H1 (cell line): ENCODE results near the gene EMD. TPM values are rescaled to one million over a fixed set of nuclear protein-coding genes. Genes with fewer than 3 reads are reported as not detected.

ENCODE experiments used
- CTCF ChIA-PET: fragments of 300-600 bp; sonication (Branson Sonifier 250); formaldehyde crosslinking; loops from one replicate; lab custom pipeline; 2021; ENCODE audit not compliant: partially characterized antibody; lab: Charles Lee
- POLR2A ChIA-PET: fragments of 300-600 bp; sonication (Branson Sonifier 250); formaldehyde crosslinking; loops from one replicate; lab custom pipeline; 2021; ENCODE audit warnings: inconsistent platforms; ENCODE audit not compliant: partially characterized antibody; lab: Charles Lee
- DNase-seq, 2 experiments: peaks; one replicate each; pipeline versions ENCODE4 v3.0.0 to v3.0.0-alpha.2; 2010 to 2022; ENCODE audit warnings: low spot score in 2 of 2, low read depth in 1 of 2, mixed read lengths in 1 of 2
- FAIRE-seq: peaks from 2 replicates; lab custom pipeline; 2011; peaks lifted over from hg19 to GRCh38; lab: Jason Lieb, UNC
- H2AFZ ChIP-seq: 2 replicates; pipeline ENCODE4 v1.8.1; 2012; ENCODE audit warnings: low read length, inconsistent platforms
- H2AK5ac ChIP-seq: 2 replicates; pipeline ENCODE4 v1.6.1; 2013; ENCODE audit warnings: low read depth, low read length
- H2BK120ac ChIP-seq: replicated peaks from 2 replicates; pipeline ENCODE3; 2013; ENCODE audit warnings: low read depth, low read length, inconsistent platforms
- H2BK12ac ChIP-seq: 2 replicates; pipeline ENCODE4 v1.6.1; 2013; ENCODE audit warnings: low read depth, low read length
- H2BK15ac ChIP-seq: 2 replicates; pipeline ENCODE4 v1.6.1; 2013; ENCODE audit warnings: low read length
- H2BK20ac ChIP-seq: 2 replicates; pipeline ENCODE4 v1.6.1; 2013; ENCODE audit warnings: low read length
- H2BK5ac ChIP-seq: 2 replicates; pipeline ENCODE4 v1.6.1; 2013; ENCODE audit warnings: low read depth, low read length
- H3K14ac ChIP-seq: 2 replicates; pipeline ENCODE4 v1.6.1; 2013; ENCODE audit warnings: inconsistent platforms; ENCODE audit not compliant: insufficient read length
- H3K18ac ChIP-seq: 2 replicates; pipeline ENCODE4 v1.6.1; 2013; ENCODE audit warnings: low read length; ENCODE audit errors: extremely low read depth
- H3K23ac ChIP-seq: 2 replicates; pipeline ENCODE4 v1.6.1; 2013; ENCODE audit warnings: inconsistent platforms; ENCODE audit not compliant: insufficient read length
- H3K23me2 ChIP-seq: 2 replicates; pipeline ENCODE4 v1.6.1; 2013; ENCODE audit warnings: low read depth, low read length
- H3K27ac ChIP-seq: 2 replicates; pipeline ENCODE4 v1.6.1; 2011; ENCODE audit warnings: low read depth, low read length, inconsistent platforms
- H3K27me3 ChIP-seq, 4 experiments: replicated peaks in 1 of 4; 1 replicate in 1 of 4; 2 replicates in 3 of 4; pipeline versions ENCODE4 v1.6.1 to v1.8.1; 2011 to 2013; ENCODE audit warnings: low read length in 3 of 4, mild to moderate bottlenecking in 3 of 4, inconsistent platforms in 2 of 4, mixed read lengths in 2 of 4, moderate library complexity in 1 of 4; ENCODE audit not compliant: control insufficient read depth in 3 of 4, insufficient read depth in 3 of 4; ENCODE audit errors: extremely low read depth in 1 of 4
- H3K36me3 ChIP-seq, 4 experiments: 2 replicates each; pipeline versions ENCODE4 v1.6.1 to v1.8.1; 2011 to 2013; ENCODE audit warnings: mild to moderate bottlenecking in 4 of 4, low read length in 3 of 4, moderate library complexity in 2 of 4, control low read depth in 1 of 4, inconsistent platforms in 1 of 4; ENCODE audit not compliant: insufficient read depth in 4 of 4, control insufficient read depth in 2 of 4
- H3K4ac ChIP-seq: replicated peaks from 2 replicates; pipeline ENCODE3; 2013; ENCODE audit warnings: low read length, low read depth, mixed read lengths, inconsistent platforms; ENCODE audit not compliant: insufficient read length
- H3K4me1 ChIP-seq, 4 experiments: replicated peaks in 1 of 4; 1 replicate in 1 of 4; 2 replicates in 3 of 4; pipeline versions ENCODE4 v1.6.1 to v1.8.1; 2011 to 2013; ENCODE audit warnings: low read length in 3 of 4, inconsistent platforms in 2 of 4, mixed read lengths in 1 of 4; ENCODE audit not compliant: insufficient read depth in 4 of 4, control insufficient read depth in 3 of 4
- H3K4me2 ChIP-seq, 2 experiments: 2 replicates each; pipeline versions ENCODE4 v1.6.1 to v1.8.1; 2011 to 2013; ENCODE audit warnings: low read depth in 2 of 2, low read length in 2 of 2, control low read depth in 1 of 2, inconsistent platforms in 1 of 2, mild to moderate bottlenecking in 1 of 2; ENCODE audit not compliant: insufficient read depth in 1 of 2
- H3K4me3 ChIP-seq, 4 experiments: fragments of 200-600, 300-600 bp in 1 of 4; sonication (generic), shearing (Covaris generic), sonication (Bioruptor Twin) in 1 of 4; 2 replicates each; pipeline versions ENCODE4 v1.5.1 to v1.8.1; 2011 to 2016; ENCODE audit warnings: low read length in 4 of 4, low read depth in 3 of 4, control low read depth in 2 of 4, inconsistent platforms in 2 of 4, mild to moderate bottlenecking in 2 of 4, mixed read lengths in 1 of 4, moderate library complexity in 1 of 4; ENCODE audit not compliant: insufficient read depth in 2 of 4; ENCODE audit errors: extremely low read depth in 1 of 4
- H3K56ac ChIP-seq: replicated peaks from 2 replicates; pipeline ENCODE3; 2013; ENCODE audit warnings: low read depth, mild to moderate bottlenecking, mixed read lengths, low read length, inconsistent platforms; ENCODE audit not compliant: insufficient read length
- H3K79me1 ChIP-seq: 2 replicates; pipeline ENCODE4 v1.6.1; 2013; ENCODE audit warnings: low read depth, low read length, control low read depth
- H3K79me2 ChIP-seq, 2 experiments: 2 replicates each; pipeline versions ENCODE4 v1.6.1 to v1.8.1; 2012 to 2013; ENCODE audit warnings: low read length in 2 of 2, mild to moderate bottlenecking in 2 of 2, inconsistent platforms in 1 of 2; ENCODE audit not compliant: insufficient read depth in 2 of 2, control insufficient read depth in 1 of 2
- H3K9ac ChIP-seq, 4 experiments: replicated peaks in 1 of 4; 1 replicate in 1 of 4; 2 replicates in 3 of 4; pipeline versions ENCODE4 v1.6.1 to v1.8.1; 2011 to 2013; ENCODE audit warnings: low read depth in 3 of 4, low read length in 3 of 4, control low read depth in 2 of 4, mild to moderate bottlenecking in 2 of 4, moderate library complexity in 2 of 4, inconsistent platforms in 1 of 4; ENCODE audit errors: extremely low read depth in 1 of 4
- H3K9me3 ChIP-seq, 2 experiments: 2 replicates each; pipeline versions ENCODE4 v1.6.1 to v1.8.1; 2012 to 2013; ENCODE audit warnings: mild to moderate bottlenecking in 2 of 2, moderate library complexity in 2 of 2, control low read depth in 1 of 2, inconsistent platforms in 1 of 2, low read depth in 1 of 2, low read length in 1 of 2, mixed read lengths in 1 of 2; ENCODE audit not compliant: insufficient read depth in 2 of 2
- H4K20me1 ChIP-seq, 2 experiments: replicated peaks in 1 of 2; 2 replicates each; pipeline versions ENCODE3 to v1.8.1; 2011 to 2013; ENCODE audit warnings: inconsistent platforms in 2 of 2, low read length in 2 of 2, mild to moderate bottlenecking in 1 of 2; ENCODE audit not compliant: insufficient read depth in 2 of 2, control insufficient read depth in 1 of 2
- H4K5ac ChIP-seq: 2 replicates; pipeline ENCODE4 v1.6.1; 2013; ENCODE audit warnings: low read length, low read depth, mixed read lengths, inconsistent platforms; ENCODE audit not compliant: insufficient read length
- H4K8ac ChIP-seq: 2 replicates; pipeline ENCODE4 v1.8.0; 2013; ENCODE audit warnings: mild to moderate bottlenecking, moderate library complexity, low read length, inconsistent platforms; ENCODE audit not compliant: insufficient read depth; ENCODE audit errors: extremely low read depth
- H4K91ac ChIP-seq: replicated peaks from 2 replicates; pipeline ENCODE3; 2013; ENCODE audit warnings: low read length, mixed read lengths, inconsistent platforms; ENCODE audit not compliant: insufficient read length
- EZH2 ChIP-seq: fragments of 200-600 bp; sonication (generic); IDR thresholded peaks from 2 replicates; pipeline ENCODE4 v1.7.1; 2012; ENCODE audit warnings: low read depth, mild to moderate bottlenecking, moderate library complexity, low read length, inconsistent platforms; ENCODE audit not compliant: severe bottlenecking
- HDAC2 ChIP-seq, 2 experiments: fragments of 300-600 bp in 1 of 2; sonication (generic) in 1 of 2; IDR thresholded peaks; 2 replicates each; pipeline ENCODE4 v1.6.1; 2011 to 2012; ENCODE audit warnings: low read depth in 2 of 2, low read length in 2 of 2, mild to moderate bottlenecking in 2 of 2, moderate library complexity in 2 of 2, borderline replicate concordance in 1 of 2, inconsistent platforms in 1 of 2
- HDAC6 ChIP-seq: IDR thresholded peaks from one replicate; pipeline ENCODE4 v1.7.1; 2012; ENCODE audit warnings: low read depth, mild to moderate bottlenecking, inconsistent platforms, low read length, moderate library complexity
- NANOG ChIP-seq: IDR thresholded peaks from 2 replicates; pipeline ENCODE4 v1.6.1; 2011; ENCODE audit warnings: low read length, low read depth, mild to moderate bottlenecking, inconsistent platforms; ENCODE audit not compliant: insufficient read depth, poor library complexity, severe bottlenecking
- POLR2A ChIP-seq, 2 experiments: IDR thresholded peaks; 1 replicate in 1 of 2; 2 replicates in 1 of 2; pipeline ENCODE4 v1.6.1; 2011; ENCODE audit warnings: low read depth in 2 of 2, low read length in 2 of 2, mild to moderate bottlenecking in 2 of 2; ENCODE audit errors: control extremely low read depth in 1 of 2
- POLR2AphosphoS5 ChIP-seq: IDR thresholded peaks from 2 replicates; pipeline ENCODE4 v1.6.1; 2011; ENCODE audit warnings: low read depth, low read length
- RAD21 ChIP-seq, 2 experiments: IDR thresholded peaks in 1 of 2; conservative IDR thresholded peaks in 1 of 2; 2 replicates each; pipeline ENCODE4 v1.6.1; 2011; ENCODE audit warnings: low read depth in 2 of 2, low read length in 2 of 2, improper control_type of control experiment in 1 of 2, inconsistent platforms in 1 of 2, mild to moderate bottlenecking in 1 of 2, moderate library complexity in 1 of 2
- RNF2 ChIP-seq: fragments of 200-900, 300-1000 bp; sonication (generic); IDR thresholded peaks from 2 replicates; pipeline ENCODE4 v1.7.1; 2016; ENCODE audit warnings: borderline replicate concordance, low read depth, mild to moderate bottlenecking, antibody characterized with exemption, low read length; ENCODE audit not compliant: poor library complexity, severe bottlenecking; ENCODE audit errors: missing control alignments
- SP1 ChIP-seq: IDR thresholded peaks from 2 replicates; pipeline ENCODE4 v1.6.1; 2011; ENCODE audit warnings: low read depth, low read length
- TEAD4 ChIP-seq: IDR thresholded peaks from 2 replicates; pipeline ENCODE4 v1.6.1; 2012; ENCODE audit warnings: low read depth, low read length, inconsistent platforms, mixed read lengths
- WGBS, 2 experiments: shearing (Covaris generic) in 1 of 2; methylation state at CpG; one replicate each; pipeline versions ENCODE4 v1.1.6 to v1.1.7; 2013 to 2015; ENCODE audit warnings: low lambda C conversion rate in 2 of 2, mixed read lengths in 2 of 2, inconsistent platforms in 1 of 2, low coverage in 1 of 2, missing lambda C conversion rate in 1 of 2; ENCODE audit not compliant: insufficient replicate concordance in 2 of 2, insufficient coverage in 1 of 2, insufficient read length in 1 of 2; ENCODE audit errors: extremely low coverage in 1 of 2, missing lambda C conversion rate in 1 of 2; 5-methylcytosine and 5-hydroxymethylcytosine counted together
- polyA plus RNA-seq, 7 experiments: library from polyadenylated mRNA; depleted of rRNA in 3 of 7; stranded (reverse) in 5 of 7; unstranded in 2 of 7; fragments of >200 nt in 5 of 7; fragments of 200-250 nt in 2 of 7; gene quantifications; 1 replicate in 5 of 7; 2 replicates in 1 of 7; 4 replicates in 1 of 7; pipeline versions ENCODE4 v1.2.1 to v1.2.3, GENCODE V29; 2011 to 2013; ENCODE audit warnings: missing spikeins in 2 of 7, mixed read lengths in 2 of 7
- total RNA-seq: library from RNA; stranded (reverse); fragmentation: NEBNext Ultra II Directional; extraction: Animal tissue kit (Norgen Biotek cat#: 25700); gene quantifications from 2 replicates; pipeline ENCODE4 v1.2.1, GENCODE V29; 2021
- TF ChIP-seq, protein P1 (sequence below): IDR thresholded peaks from 2 replicates; pipeline ENCODE4 v1.6.1; 2012; ENCODE audit warnings: inconsistent platforms

EMD gene
- total and polyA plus RNA-seq, 2 of the 8 experiments (the other 6 are each of a cell fraction or from before 2014, with no cell fraction given): 45.5 to 109 TPM

DNA sequence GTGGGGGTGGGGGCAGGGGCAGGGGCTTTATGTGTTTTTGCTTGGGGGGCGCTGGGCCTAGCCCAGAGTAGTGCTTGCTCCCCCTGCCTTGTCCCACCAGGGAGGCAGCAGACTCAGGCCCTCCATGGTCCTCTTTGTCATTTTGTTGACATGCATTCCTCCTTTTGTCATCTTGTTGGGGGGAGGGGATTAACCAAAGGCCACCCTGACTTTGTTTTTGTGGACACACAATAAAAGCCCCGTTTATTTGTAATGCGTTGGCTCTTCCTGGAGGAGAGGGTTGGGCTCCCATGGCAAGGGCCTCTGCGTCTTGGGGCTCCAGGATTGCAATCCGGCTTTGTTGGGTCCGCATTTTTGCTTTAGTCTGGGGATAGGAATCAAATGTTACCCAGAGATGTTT, 2.2 kb downstream of the EMD start:
- H2AFZ ChIP-seq: no peak overlapping the region
- H2BK15ac ChIP-seq: no peak overlapping the region
- CTCF ChIA-PET: interaction anchor here (1.0 to 3.9 kb wide), 2 partner anchors 8 to 154 kb away, joined by 3 to 29 read pairs; partner anchors contain the start of gene FLNA
- H4K91ac ChIP-seq: no peak overlapping the region
- peaks cover 0 to 3% (median 0%) of the 10 kb centered on the region in 4 experiments; a peak in 1 of 7 replicates for H3K27me3 ChIP-seq
- peak; percentile 93 for FAIRE-seq
- H3K4me1 ChIP-seq: peaks cover 0 to 20% (median 9%) of the 10 kb centered on the region in 4 experiments; a peak in 6 of 7 replicates
- peak overlapping the region; percentile 96; the same call in 1 of the 2 replicates for H3K27ac ChIP-seq
- peak in 1 of 2 experiments; percentile 66 for DNase-seq
- peak overlapping the region; percentile 75 for H2BK5ac ChIP-seq
- peak overlapping the region in 3 of 4 experiments; percentile 25 to 70 (median 47); a peak in 5 of 7 replicates for H3K9ac ChIP-seq
- peaks cover 0 to 26% (median 0%) of the 10 kb centered on the region in 4 experiments; a peak in 2 of 8 replicates for H3K36me3 ChIP-seq
- H3K23ac ChIP-seq: no peak overlapping the region
- peak overlapping the region; percentile 72 for H2BK120ac ChIP-seq
- peaks cover 0 to 2% of the 10 kb centered on the region in 2 experiments for H4K20me1 ChIP-seq
- H4K8ac ChIP-seq: no peak overlapping the region
- no peaks in the 10 kb centered on the region for H3K79me1 ChIP-seq
- peak overlapping the region; percentile 7 to 97 (median 9); a peak in 3 of 8 replicates for H3K4me3 ChIP-seq
- H3K9me3 ChIP-seq: no peaks in the 10 kb centered on the region
- POLR2A ChIA-PET: interaction anchor here (0.8 to 6.5 kb wide), 7 partner anchors 8 to 136 kb away, joined by 4 to 107 read pairs (median 22); partner anchors contain the start of genes FLNA and RPL10
- H3K18ac ChIP-seq: no peak overlapping the region
- H2AK5ac ChIP-seq: no peak overlapping the region
- no peak overlapping the region for H3K56ac ChIP-seq
- H2BK12ac ChIP-seq: no peak overlapping the region
- H3K79me2 ChIP-seq: peaks cover 0 to 13% of the 10 kb centered on the region in 2 experiments; a peak in 2 of 4 replicates
- peak overlapping the region; percentile 59 to 98 for H3K4me2 ChIP-seq
- peak overlapping the region; percentile 90 for H4K5ac ChIP-seq
- no peak overlapping the region for H3K14ac ChIP-seq
- WGBS, 2 experiments: 22% methylated on average over 5 of the region's 6 CpGs; no CpG with 5 or more reads in 1 of the 2 experiments
- H3K4ac ChIP-seq: no peak overlapping the region
- peaks cover 4% of the 10 kb centered on the region; the same call in 1 of the 2 replicates for H3K23me2 ChIP-seq
- H2BK20ac ChIP-seq: no peak overlapping the region
- TF ChIP-seq RAD21 (IDR thresholded peaks at IDR 0.05 in 1 of 2, conservative IDR thresholded peaks at IDR 0.05 in 1 of 2; ENCODE audit: low read depth in 2 of 2, low read length in 2 of 2) (no peak), HDAC6 (no peak), TEAD4 (peak; percentile 76), NANOG (no peak), HDAC2 (IDR thresholded peaks at IDR 0.05; ENCODE audit: borderline replicate concordance in 1 of 2, low read depth in 2 of 2, low read length in 2 of 2) (peak in 1 of 2 experiments; percentile 67; a peak in 1 of 4 replicates), SP1 (peak; percentile 81; the same call in 1 of the 2 replicates), POLR2AphosphoS5 (no peak; the same call in none of the 2 replicates), EZH2 (no peak), RNF2 (no peak), POLR2A (IDR thresholded peaks at IDR 0.05; ENCODE audit: control extremely low read depth in 1 of 2, low read depth in 2 of 2, low read length in 2 of 2) (no peak)
- TF ChIP-seq, protein P1, sequence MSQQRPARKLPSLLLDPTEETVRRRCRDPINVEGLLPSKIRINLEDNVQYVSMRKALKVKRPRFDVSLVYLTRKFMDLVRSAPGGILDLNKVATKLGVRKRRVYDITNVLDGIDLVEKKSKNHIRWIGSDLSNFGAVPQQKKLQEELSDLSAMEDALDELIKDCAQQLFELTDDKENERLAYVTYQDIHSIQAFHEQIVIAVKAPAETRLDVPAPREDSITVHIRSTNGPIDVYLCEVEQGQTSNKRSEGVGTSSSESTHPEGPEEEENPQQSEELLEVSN: no peak
